GM19463 (cell line): ENCODE data around the gene TMEM179.
"Not testable (repeated sequence)": the region's sequence is repeated elsewhere in the genome, so short reads cannot be mapped to it uniquely, and the experiment has no call there.

Experiments used
- ATAC-seq: cut with Tn5 transposase; IDR thresholded peaks from one replicate; pipeline ENCODE4 v1.9.1; 2021; ENCODE audit warnings: mild to moderate bottlenecking, moderate library complexity; ENCODE audit not compliant: unreplicated experiment

The TMEM179 gene

DNA sequence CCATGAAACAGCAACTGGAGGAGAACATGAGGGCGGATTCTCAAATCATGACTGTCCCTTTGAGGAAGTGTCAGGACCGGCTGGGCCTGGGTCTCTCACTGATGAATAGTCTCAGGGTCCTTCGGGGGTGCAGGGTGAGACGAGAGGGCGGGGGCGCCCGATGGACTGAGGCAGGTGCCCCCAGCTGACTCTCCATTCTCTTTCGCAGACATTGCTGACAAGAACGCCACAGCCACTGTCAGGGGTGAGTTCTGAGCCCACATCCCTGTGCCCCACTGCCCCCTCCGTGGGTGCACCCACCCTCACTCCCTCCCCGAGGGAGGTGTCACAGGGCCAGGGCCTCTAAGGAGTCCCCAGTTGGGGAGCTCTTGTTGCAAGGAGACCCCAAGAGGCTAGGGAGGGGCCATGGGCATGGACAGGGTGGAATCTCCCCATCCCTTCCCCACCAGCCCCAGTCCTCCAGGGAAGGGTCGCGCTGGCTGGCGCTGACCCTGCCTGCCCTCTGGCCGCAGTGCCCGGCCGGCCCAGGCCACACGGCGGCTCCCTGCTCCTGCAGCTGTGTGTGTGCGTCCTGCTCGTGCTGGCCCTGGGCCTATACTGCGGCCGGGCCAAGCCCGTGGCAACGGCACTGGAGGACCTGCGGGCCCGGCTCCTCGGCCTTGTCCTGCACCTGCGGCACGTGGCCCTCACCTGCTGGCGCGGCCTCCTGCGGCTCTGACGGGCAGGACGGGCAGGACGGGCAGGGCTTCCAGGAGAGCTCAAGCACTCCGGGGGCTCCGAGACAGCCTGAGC lies 16.3 kb downstream of the TMEM179 start:
- ATAC-seq, result no peak

GRCh38 chr14:104587641-104588040 lies 16.9 kb downstream of the TMEM179 start:
- no peak for ATAC-seq

- ATAC-seq, result no peak
Measured at GRCh38 chr14:104586832-104587620, 17.5 kb downstream of the TMEM179 start.

DNA sequence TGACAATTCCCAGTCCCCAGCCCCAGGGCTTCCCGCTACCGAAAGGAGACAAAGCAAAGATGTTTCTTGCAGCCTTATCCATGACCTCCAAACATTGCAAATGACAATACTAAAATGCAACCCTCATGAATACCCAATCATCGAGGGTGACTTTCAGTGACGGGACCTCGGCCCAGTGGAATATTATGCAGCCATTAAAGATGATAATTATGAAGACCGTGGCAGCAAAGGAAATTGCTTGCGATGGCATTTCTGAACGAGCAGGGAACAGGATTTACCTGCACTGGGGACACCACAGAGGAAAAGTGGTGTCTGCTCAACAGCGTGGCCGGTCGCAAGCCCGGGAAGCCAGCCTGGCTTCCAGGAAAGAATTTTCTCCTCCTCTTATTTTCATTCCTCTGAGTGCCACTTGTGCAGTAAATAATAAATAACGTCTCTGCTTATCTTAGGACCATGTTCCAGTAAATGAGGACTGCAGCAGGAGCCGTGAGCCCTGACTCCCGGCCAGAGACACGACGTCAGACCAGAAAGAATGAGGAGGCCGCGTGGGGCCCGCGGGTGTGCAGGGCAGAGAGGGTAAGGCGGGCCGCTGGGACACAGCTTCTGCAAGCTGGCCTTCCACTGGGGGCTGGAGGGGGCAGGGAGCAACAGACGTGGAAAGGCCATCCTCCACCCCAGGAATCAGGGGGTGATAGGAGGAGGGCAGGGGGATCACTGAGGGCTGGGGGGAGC lies 18.4 kb downstream of the TMEM179 start:
- no peak for ATAC-seq

- ATAC-seq, result no peak
Measured at GRCh38 chr14:104584557-104584956, 20.0 kb downstream of the TMEM179 start.

DNA sequence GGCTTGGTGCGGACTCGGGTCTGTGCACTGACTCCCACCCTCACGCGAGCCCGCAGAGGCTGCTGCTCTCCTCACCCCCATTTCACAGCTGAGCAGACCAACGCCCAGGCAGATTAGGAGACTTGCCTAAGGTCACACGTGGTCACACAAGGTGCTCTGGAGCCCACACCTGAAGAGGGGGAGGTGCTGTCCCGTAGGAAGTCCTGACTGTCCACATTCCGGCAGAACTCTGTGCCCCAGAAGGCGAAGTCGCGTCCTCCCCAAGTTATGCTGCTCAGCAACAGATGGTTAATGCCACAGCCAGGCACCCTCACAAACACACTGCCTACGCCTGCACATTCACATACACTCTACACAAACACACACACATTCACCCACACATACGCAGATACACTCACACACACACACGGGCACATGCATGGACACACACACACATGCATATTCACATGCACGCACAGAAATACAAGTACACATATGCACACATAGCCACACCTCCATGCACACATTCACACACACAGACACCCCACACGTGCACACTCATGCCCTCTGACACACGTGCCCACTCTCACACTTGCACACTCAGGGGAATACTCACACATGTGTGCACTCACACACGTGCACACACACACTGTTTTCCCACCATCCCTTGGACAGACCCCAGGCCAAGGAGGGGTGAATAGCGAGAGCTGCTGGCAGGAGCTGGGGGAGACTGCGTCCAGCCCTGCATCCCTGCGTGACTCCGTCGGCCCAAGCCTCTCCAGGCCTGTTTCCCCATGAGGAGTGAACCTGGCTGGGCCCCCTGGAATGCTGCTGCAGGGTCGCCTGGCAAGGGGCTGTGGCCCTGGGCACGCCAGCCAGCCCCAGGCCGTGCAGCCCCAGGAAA lies 20.9 kb downstream of the TMEM179 start:
- ATAC-seq, result no peak

DNA sequence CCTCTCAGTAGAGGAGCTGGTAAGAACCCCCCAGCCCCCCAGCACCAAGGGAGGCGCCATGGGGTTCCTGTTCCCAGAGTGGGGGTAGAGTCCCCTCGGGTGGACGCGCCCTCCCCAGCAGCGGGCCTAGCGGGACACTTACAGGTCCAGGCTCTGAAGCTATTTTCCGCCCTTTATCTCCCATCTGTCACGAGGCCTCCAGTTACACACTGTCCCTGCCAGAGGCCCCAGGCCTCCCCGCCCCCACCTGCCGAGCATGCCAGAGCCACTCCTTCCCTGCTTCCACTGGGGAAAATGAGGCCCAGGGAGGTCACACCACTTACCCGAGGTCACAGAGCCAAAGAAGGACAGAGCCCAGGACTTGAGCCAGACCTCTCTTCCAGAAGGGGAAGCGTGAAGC lies 21.9 kb downstream of the TMEM179 start:
- ATAC-seq, result no peak

GRCh38 chr14:104582005-104582404 lies 22.6 kb downstream of the TMEM179 start:
- no peak for ATAC-seq

- ATAC-seq, result no peak
Measured at GRCh38 chr14:104581521-104581920, 23.1 kb downstream of the TMEM179 start.

DNA sequence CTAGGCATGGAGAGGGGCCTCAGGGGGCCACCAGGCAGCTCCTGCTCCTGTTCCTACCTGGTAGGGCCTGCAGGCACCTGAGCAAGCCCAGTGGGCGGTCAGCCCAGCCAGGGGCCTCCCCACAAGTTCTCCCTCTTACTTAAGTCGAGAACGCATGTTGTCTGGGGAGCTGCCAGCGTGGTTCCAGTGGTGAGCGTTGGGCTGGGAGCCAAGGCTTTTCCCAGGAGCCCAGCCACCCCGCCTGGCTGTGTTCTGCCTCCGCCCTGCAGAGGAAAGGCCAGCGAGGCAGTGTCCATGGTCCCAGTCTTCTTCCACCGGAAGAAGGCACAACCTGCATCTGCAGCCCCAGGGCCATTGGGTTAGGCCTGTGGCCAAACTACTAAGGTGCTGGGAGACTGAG lies 23.6 kb downstream of the TMEM179 start:
- no peak for ATAC-seq

- not testable (repeated sequence) for ATAC-seq
Measured at GRCh38 chr14:104579939-104580338, 24.6 kb downstream of the TMEM179 start.

GRCh38 chr14:104579507-104579906 lies 25.1 kb downstream of the TMEM179 start, which contains the start of gene C14orf180:
Gene C14orf180, plus strand, starts transcription at chr14:104579764. Its CDS starts 6,667 bp downstream, at chr14:104586431.
- ATAC-seq, result no peak

DNA sequence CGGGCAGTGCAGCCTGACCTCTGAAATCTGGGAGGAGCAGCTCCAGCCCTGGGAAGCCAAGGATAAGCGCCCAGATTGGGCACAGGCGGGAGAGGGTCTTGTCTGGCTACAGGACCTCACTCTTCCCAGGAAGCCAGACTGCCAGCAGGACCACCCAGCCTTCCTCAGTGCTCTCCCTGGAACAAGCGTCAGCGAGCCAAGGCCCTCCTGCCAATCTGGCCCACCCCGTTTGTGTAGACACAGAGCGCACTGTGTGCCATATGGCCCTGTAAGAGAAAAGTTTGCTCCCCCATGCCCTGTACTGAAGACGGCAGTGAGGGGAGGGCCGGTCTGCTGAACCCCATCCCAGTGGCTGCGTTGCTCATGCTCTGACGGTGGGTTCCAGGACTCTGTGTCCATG lies 26.3 kb downstream of the TMEM179 start:
- ATAC-seq, result no peak

- ATAC-seq, result no peak
Measured at GRCh38 chr14:104577847-104578301, 26.7 kb downstream of the TMEM179 start.

DNA sequence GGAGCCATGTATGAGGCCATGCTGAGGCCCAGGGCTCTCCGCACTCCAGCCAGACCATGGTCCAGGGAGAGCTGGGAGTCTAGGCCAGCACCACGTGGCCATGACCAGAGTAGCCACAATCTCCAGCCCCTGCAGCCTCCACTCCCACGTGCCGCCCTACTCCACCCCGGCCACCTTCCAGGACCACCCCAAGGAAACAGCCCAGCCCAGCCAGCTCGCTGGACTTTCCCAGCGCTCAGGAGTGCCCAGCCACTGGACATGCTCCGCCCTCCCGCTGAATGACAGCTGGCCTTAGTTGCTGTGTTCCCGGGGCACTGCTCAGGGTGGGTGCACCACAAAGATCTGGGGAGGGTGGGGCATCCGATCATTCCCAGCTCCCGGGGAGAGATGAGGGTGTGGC lies 27.1 kb downstream of the TMEM179 start:
- no peak for ATAC-seq

GRCh38 chr14:104576970-104577332 lies 27.6 kb downstream of the TMEM179 start:
- no peak for ATAC-seq

- ATAC-seq, result no peak
Measured at GRCh38 chr14:104576232-104576969, 28.2 kb downstream of the TMEM179 start.

GRCh38 chr14:104574978-104575583 lies 29.5 kb downstream of the TMEM179 start:
- ATAC-seq, result no peak

- ATAC-seq, result no peak
Measured at GRCh38 chr14:104574536-104574935, 30.0 kb downstream of the TMEM179 start.
